ENCODE data around the gene EPAS1.
A peak's percentile ranks its signal among the peaks of the same experiment; 100 is the strongest.
"Not testable (repeated sequence)": the region's sequence is repeated elsewhere in the genome, so short reads cannot be mapped to it uniquely, and the experiment has no call there.

The EPAS1 gene

GRCh38 chr2:46384457-46384815 is 87.2 kb downstream of the EPAS1 start:
- no peak for DNase-seq

DNA sequence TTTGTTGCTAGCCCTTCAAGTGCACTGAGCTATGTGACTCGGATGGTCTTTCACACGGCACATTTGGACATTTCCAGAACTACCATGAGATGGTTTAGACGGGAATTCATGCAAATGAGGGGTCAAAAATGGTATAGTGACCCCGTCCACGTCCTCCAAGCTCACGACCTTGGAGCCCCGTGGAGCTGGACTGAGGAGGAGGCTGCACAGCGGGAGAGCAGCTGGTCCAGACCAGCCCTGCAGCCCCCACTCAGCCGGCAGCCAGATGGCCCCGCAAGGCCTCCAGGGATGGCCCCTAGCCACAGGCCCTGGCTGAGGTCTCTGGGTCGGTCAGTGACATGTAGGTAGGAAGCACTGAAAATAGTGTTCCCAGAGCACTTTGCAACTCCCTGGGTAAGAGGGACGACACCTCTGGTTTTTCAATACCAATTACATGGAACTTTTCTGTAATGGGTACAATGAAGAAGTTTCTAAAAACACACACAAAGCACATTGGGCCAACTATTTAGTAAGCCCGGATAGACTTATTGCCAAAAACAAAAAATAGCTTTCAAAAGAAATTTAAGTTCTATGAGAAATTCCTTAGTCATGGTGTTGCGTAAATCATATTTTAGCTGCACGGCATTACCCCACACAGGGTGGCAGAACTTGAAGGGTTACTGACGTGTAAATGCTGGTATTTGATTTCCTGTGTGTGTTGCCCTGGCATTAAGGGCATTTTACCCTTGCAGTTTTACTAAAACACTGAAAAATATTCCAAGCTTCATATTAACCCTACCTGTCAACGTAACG is 88.8 kb downstream of the EPAS1 start:
- DNase-seq, result no peak

DNA sequence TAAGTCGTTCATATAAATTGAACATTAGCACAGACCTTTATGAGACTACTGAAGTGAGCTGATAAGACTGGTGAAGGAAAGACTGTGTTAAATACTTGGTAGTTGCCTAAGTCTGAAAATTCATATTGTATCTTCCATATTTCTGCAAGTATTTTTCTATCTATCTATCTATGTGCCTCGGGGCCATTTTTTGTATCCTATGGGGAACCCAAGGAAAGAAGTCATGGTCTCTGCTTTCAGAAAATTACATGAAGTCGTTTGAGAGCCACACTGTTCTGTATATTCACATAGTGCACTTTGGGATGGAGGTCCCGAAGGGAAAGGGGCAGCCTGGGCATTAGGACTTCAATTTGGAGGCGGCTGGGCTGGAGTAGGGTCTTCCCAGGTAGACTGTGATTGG is 89.6 kb downstream of the EPAS1 start:
- DNase-seq, result no peak

DNA sequence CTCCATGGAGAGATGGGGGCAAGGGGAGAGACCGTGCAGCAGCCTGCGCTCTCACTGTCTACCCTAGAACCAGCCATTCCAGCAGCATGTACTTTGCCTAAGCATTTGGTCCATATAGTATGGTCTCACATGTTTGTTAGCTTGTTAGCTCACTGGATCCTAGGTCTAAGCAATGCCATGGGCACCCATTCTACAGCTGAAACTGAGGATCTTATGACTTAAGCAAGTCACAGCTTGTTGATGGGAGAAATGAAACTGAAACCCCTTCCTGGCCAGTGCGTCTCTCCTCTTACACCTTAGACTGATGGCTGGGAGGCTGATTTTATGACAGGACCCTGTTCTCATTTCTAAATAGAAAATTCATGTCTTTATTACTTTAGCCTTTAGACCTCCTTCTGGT is 90.1 kb downstream of the EPAS1 start:
- no peak for DNase-seq

- DNase-seq, result no peak
Observed at GRCh38 chr2:46387886-46388515, 90.8 kb downstream of the EPAS1 start.

- DNase-seq, result no peak
Observed at GRCh38 chr2:46388881-46389280, 91.7 kb downstream of the EPAS1 start.

DNA sequence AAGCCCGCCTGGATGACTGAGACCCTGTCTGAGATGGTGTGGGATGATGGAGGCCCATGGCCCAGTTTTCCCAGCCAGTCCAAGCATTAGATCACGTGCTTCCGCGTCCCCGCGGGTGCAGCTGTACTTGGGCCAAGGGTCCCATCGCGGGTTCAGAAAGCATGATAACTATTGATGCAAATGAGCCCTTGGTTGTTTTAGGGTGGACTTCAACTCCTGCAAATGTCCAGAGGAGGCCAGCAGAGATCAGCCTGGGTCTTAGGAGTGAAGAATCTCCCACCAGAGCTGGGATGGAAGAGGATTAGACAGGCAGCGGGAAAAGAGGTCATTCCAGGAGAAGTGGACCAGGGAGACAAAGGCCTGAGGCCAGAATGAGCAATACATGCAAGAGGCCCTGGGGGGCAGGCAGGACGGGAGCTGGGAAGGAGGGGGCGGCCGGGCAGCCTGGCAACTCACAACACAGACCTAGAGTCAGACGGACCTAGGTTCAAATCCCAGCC is 92.3 kb downstream of the EPAS1 start:
- DNase-seq, result no peak

DNA sequence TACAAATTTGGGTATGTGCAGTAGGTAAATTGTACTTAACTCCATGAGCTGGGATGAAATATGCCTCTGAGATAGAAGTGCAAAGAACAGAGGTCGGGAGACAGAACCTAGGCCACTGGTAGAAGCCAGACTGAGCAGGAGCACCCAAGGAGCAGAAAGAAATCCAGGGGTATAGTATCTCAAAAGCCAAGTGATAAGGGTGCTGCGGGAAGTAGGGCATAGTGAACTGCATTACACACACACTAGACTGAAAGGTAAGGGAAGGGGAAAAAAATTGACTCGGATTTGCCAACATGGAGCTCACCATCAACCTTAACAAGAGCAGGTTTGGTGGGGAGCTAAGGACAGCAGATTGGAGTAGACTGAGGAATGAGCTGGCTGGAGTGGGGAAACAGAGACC is 92.8 kb downstream of the EPAS1 start:
- no peak for DNase-seq

DNA sequence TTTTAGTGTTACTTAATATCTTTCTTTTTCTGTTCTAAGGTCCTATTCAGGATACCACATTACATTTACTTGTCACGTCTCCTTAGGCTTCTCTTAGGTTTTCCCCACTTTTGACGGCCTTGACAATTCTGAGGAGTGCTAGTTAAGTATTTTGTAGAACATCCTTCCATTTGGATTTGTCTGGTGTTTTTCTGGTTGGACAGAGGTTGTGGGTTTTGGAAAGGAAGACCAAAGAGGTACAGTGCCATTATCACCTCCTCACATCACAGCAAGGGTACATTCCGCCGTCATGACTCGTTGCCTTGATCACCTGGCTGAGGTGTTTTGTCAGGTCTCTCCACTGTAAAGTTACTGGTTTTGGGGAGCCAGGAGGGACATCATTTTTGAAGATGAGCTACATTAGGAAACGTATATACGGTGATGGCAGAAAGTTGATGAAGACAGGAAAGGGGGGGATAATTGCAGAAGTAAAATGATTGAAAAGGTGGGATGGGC is 93.7 kb downstream of the EPAS1 start:
- DNase-seq, result no peak

GRCh38 chr2:46392561-46393346 is 95.5 kb downstream of the EPAS1 start:
- no peak for DNase-seq

DNA sequence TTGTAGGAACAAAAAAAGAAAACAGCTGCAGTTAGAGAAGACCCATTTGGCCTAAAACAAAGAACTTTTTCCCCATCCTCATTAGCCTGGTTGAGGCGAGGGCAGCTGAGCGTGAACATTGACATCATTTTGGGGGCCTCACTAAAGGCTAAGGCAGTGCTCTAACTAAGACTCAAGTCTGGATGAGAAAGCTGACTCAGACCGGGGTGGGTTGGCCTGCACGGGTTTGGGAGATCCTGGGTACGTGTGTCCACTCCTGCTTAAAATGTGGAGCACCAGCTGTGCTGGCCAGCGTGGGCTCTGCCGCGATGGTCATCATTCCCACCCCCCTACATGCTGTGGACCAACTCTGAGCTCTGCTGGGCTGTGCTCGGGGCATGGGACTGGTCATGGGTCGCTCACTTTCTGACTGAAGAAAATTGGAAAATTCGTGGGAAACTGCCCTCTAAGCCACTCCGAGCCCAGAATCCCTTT is 96.2 kb downstream of the EPAS1 start:
- DNase-seq, result no peak

- no peak for DNase-seq
Observed at GRCh38 chr2:46393865-46394264, 96.7 kb downstream of the EPAS1 start.

GRCh38 chr2:46394649-46395510 is 97.7 kb downstream of the EPAS1 start:
- no peak for DNase-seq

DNA sequence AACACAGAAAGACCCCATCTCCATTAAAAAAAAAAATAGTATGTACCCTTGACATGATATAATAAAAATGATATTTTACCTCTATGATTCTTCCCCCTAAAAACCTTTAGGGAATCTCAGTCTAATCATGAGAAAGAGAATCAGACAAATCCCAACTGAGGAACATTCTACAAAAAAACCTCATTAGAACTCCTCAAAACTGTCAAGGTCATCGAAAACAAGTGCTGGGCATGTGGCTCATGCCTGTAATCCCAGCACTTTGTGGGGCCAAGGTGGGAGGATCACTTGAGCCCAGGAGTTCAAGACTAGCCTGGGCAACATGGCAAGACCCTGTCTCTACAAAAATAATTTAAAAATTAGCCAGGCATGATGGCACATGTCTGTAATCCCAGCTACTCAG is 98.5 kb downstream of the EPAS1 start:
- DNase-seq, result not testable (repeated sequence)

DNA sequence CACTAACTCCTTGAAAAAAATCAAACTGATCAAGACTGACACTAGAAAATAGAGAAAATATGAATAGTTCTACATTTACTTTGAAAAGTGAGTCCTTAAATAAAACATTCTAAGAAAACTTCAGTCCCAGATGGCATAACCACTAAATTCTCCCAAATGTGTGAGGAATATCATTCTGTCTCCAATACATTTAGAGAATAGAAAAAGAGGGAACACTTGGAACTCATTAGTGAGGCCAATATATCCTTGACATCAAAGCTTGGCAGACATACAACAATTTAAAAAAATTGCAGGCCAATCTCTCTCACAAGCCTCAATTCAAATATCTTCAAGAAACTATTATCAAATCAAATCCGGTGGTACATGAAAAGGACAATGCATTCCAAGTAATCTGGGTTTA is 102.8 kb downstream of the EPAS1 start:
- peak; percentile 40 for DNase-seq

GRCh38 chr2:46402874-46403273 is 105.7 kb downstream of the EPAS1 start:
- no peak for DNase-seq

- no peak for DNase-seq
Observed at GRCh38 chr2:46404181-46404759, 107.1 kb downstream of the EPAS1 start.

DNA sequence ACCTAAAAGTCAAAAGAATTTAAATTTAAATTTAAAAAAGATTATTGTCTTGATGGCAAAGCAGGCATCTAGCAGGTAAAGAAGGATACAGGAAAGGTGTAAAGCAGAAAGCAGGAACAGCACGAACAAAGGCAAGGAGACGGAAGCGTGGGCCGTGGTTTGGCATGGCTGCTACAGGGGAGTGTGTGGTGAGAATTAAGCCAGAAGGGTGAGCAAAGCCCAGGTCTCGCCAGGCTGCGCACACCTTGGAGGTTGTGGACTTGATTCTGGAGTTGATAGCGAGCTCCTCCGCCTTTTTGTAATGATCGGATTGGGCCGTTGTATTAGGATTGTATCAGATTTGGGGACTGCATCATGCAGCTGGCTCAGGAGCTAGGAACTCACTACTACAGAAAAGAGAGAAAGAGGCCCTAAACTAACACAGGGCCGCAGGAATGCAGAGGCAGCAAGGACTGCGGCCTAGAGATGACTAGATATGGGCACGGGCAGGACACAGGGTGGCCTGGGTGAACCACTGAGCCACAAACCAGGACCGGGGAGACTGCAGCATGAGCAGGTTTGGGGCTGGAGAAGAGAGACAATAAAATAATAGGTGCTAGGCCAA is 110.7 kb downstream of the EPAS1 start:
- no peak for DNase-seq

DNA sequence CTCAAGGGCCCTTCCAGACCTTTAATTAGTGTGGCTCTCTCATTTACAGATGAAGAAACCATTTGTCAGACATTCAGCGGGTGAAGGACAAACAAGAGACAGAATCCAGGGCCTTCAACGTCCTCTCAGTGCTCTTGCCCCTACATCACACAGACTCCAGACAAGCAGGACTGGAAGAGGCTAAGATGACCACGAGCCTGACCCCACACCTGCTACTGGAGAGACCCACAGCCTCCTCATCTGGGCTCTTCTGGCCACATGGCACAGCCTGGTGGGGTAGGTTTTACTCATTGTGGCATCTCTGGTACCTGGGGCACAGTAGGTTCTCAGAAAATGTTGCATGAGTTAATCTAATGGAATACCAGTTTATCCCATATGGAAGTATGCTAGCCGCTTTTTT is 112.5 kb downstream of the EPAS1 start:
- DNase-seq, result no peak

- DNase-seq, result no peak
Observed at GRCh38 chr2:46410273-46411244, 113.4 kb downstream of the EPAS1 start.

Data from fibroblast of skin of abdomen (primary cell).